Measurements from ENCODE around the gene DSCAM. TPM values are rescaled to one million over a fixed set of nuclear protein-coding genes. Genes with fewer than 3 reads are reported as not detected.

Gene DSCAM
- total RNA-seq, 1 donor from 2014 or later: not detected

DNA sequence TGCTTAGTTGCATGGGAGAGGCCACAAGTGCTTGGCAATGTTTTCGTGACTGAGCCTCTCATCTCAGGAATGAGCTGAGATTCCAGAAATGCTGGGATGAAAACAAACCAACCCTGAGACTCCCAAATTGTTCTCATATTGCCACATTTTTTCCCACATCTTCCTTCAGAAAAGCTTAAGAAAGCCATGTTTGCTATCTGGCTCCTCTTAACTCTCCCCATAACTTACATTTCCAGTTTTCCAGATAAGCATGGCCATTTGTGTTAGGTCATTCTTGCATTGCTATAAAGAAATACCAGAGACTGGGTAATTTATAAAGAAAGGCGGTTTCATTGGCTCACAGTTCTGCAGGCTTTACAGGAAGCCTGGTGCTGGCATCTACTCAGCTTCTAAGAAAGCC is 17.2 kb downstream of the DSCAM start:
- intact Hi-C loops (cut with micrococcal nuclease): no loop called here
- H3K27ac ChIP-seq (replicated peaks): no peak overlapping the region
- H3K9me3 ChIP-seq (replicated peaks): no peaks in the 10 kb centered on the region
- no peak overlapping the region for H3K4me3 ChIP-seq
- TF ChIP-seq, protein P1, sequence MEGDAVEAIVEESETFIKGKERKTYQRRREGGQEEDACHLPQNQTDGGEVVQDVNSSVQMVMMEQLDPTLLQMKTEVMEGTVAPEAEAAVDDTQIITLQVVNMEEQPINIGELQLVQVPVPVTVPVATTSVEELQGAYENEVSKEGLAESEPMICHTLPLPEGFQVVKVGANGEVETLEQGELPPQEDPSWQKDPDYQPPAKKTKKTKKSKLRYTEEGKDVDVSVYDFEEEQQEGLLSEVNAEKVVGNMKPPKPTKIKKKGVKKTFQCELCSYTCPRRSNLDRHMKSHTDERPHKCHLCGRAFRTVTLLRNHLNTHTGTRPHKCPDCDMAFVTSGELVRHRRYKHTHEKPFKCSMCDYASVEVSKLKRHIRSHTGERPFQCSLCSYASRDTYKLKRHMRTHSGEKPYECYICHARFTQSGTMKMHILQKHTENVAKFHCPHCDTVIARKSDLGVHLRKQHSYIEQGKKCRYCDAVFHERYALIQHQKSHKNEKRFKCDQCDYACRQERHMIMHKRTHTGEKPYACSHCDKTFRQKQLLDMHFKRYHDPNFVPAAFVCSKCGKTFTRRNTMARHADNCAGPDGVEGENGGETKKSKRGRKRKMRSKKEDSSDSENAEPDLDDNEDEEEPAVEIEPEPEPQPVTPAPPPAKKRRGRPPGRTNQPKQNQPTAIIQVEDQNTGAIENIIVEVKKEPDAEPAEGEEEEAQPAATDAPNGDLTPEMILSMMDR (IDR thresholded peaks at IDR 0.05; ENCODE audit: borderline replicate concordance): no peak
- H3K4me1 ChIP-seq: no peaks in the 10 kb centered on the region
- no peaks in the 10 kb centered on the region for H3K36me3 ChIP-seq
- DNase-seq: no peak
- H3K27me3 ChIP-seq (ENCODE audit: low read depth): peaks cover 12% of the 10 kb centered on the region

DNA sequence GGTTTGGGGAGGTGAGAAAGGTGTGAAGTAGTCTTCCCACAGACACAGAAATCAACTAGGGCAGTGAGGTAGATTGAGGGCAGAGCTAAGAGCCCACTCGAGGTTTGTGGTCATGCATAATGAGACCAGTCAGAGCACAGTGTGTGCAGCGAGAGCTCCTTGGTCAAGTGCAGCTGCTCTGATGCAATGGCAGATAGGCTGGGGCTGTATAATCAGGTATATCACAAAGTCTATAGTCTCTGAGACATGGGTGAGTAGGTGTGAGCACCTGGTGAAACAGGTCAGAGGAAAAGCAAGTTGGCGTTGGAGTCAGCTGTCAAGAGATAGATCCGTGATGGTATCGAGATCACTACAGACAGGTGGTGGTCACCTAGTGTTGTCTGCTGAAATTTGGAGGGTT is 17.6 kb downstream of the DSCAM start:
- no peak overlapping the region for H3K4me3 ChIP-seq
- H3K36me3 ChIP-seq: no peaks in the 10 kb centered on the region
- H3K27me3 ChIP-seq (ENCODE audit: low read depth): peaks cover 15% of the 10 kb centered on the region
- intact Hi-C loops (cut with micrococcal nuclease): no loop called here
- H3K9me3 ChIP-seq (replicated peaks): no peaks in the 10 kb centered on the region
- H3K27ac ChIP-seq (replicated peaks): no peak overlapping the region
- no peak for DNase-seq
- TF ChIP-seq, protein P1 (IDR thresholded peaks at IDR 0.05; ENCODE audit: borderline replicate concordance): no peak
- no peaks in the 10 kb centered on the region for H3K4me1 ChIP-seq

DNA sequence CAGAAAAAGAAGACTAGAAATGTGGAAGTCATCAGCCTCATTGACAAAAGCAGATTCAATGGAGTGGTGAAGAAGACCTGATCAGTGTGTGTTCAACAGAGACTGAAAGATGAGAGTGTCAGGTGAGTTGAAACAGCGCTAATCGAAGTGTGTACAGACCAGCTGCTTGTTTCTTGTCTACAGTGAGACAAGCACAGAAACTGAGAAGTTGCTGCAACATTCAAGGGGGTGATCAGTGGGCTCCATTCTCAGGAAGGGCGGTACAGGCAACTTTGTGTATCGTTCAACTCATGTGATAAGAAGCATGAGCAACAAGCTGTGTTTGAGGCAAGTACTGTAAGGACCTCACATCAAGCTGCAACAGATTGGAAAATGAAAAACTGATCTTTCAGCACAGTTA is 19.4 kb downstream of the DSCAM start:
- TF ChIP-seq, protein P1 (IDR thresholded peaks at IDR 0.05; ENCODE audit: borderline replicate concordance): no peak
- Histone ChIP-seq H3K4me1 (no peaks in the 10 kb centered on the region), H3K36me3 (no peaks in the 10 kb centered on the region), H3K27me3 (ENCODE audit: low read depth) (peaks cover 13% of the 10 kb centered on the region), H3K9me3 (replicated peaks) (no peaks in the 10 kb centered on the region), H3K4me3 (no peak overlapping the region), H3K27ac (replicated peaks) (no peak overlapping the region)
- DNase-seq: no peak
- intact Hi-C loops (cut with micrococcal nuclease): no loop called here

DNA sequence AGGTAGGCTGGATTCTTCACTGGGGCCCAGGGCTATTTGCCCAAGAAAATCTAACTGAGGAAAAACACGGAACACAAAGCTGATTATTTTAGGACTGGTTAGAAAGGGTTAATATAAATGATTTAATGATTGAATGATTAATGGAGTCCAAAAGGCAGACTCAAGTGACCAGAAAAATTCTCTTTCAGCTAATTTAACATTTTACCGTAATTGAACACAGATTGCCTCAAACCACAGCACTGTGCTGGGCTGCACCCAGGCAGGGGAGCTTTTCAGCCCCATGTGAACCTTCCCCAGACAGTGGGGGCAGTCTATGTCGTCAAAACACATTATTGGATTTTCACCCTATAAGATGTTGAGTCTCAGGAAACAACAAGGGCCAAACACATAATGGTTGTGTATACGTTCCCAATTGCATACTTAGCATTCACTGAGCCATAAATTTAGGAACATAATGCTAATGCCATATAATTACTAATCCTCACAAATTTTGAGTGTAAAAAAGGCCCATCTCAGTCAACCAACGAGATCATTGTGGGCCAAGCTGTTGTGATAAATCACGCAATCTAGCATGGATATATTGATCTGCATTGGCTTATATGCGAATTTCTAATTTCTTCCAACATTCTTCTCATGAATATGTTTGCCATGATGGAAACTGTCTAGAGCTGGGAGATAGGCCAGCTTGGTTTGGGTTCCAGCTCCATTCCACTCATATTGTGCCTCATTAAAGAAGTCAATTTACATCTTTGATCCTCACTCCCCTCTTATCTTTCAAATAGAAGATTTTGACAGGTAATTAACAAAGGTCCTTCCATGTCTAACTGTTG is 27.7 kb downstream of the DSCAM start:
- no peak overlapping the region for H3K27ac ChIP-seq (replicated peaks)
- no peaks in the 10 kb centered on the region for H3K36me3 ChIP-seq
- DNase-seq: no peak
- H3K27me3 ChIP-seq (ENCODE audit: low read depth): peaks cover 18% of the 10 kb centered on the region
- intact Hi-C loops (cut with micrococcal nuclease): no loop called here
- TF ChIP-seq, protein P1 (IDR thresholded peaks at IDR 0.05; ENCODE audit: borderline replicate concordance): no peak
- H3K9me3 ChIP-seq (replicated peaks): peaks cover 10% of the 10 kb centered on the region
- H3K4me1 ChIP-seq: no peaks in the 10 kb centered on the region
- H3K4me3 ChIP-seq: no peak overlapping the region

DNA sequence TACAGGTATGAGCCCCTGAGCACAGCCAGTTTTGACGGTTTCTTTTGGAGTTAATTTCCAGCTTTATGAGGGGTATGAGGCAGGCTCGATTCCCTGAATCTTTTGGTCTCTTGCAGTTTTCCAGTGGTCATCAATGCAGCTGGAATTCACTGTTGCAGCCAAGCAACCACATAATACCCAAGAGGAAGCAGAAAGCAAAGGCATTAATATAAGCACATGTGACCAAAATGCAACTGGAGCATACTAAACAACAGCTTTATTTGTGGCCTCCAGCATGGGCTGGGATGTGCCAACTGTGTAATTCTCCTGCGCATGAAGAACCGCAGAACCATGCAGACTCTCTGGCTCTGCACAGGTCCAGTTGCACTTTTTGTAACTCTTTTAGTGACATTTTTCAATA is 33.0 kb downstream of the DSCAM start:
- intact Hi-C loops (cut with micrococcal nuclease): no loop called here
- TF ChIP-seq, protein P1 (IDR thresholded peaks at IDR 0.05; ENCODE audit: borderline replicate concordance): no peak
- DNase-seq: no peak
- no peaks in the 10 kb centered on the region for H3K9me3 ChIP-seq (replicated peaks)
- H3K4me3 ChIP-seq: no peak overlapping the region
- peaks cover 24% of the 10 kb centered on the region for H3K27me3 ChIP-seq (ENCODE audit: low read depth)
- no peaks in the 10 kb centered on the region for H3K36me3 ChIP-seq
- H3K27ac ChIP-seq (replicated peaks): no peak overlapping the region
- H3K4me1 ChIP-seq: no peaks in the 10 kb centered on the region

Data from left ventricle myocardium inferior (tissue), 1 donor.